Hepatocyte (in vitro differentiated cells): ENCODE data around the gene ERICH4. TPM values are rescaled to one million over a fixed set of nuclear protein-coding genes. Genes with fewer than 3 reads are reported as not detected.
"Not testable (repeated sequence)": the region's sequence is repeated elsewhere in the genome, so short reads cannot be mapped to it uniquely, and the experiment has no call there.

Experiments
- DNase-seq: peaks from one replicate; pipeline ENCODE4 v3.0.0-alpha.2; 2016; ENCODE audit warnings: low spot score
- H2AFZ ChIP-seq: fragments of 200-600 bp; sonication (generic); 2 replicates; pipeline ENCODE4 v1.6.0; 2016; ENCODE audit warnings: antibody characterized with exemption, mild to moderate bottlenecking
- H3K27ac ChIP-seq: fragments of 200-600 bp; sonication (generic); 2 replicates; pipeline ENCODE4 v1.5.1; 2016; ENCODE audit warnings: mild to moderate bottlenecking
- H3K27me3 ChIP-seq: fragments of 200-600 bp; sonication (generic); 2 replicates; pipeline ENCODE4 v1.6.1; 2016
- H3K36me3 ChIP-seq: fragments of 200-600 bp; sonication (generic); replicated peaks from 2 replicates; pipeline ENCODE4 v1.5.1; 2016; ENCODE audit warnings: low read depth; ENCODE audit not compliant: insufficient read depth
- H3K4me1 ChIP-seq: fragments of 200-600 bp; sonication (generic); 2 replicates; pipeline ENCODE4 v1.5.1; 2016; ENCODE audit warnings: mild to moderate bottlenecking, moderate library complexity; ENCODE audit not compliant: insufficient read depth
- H3K4me2 ChIP-seq: fragments of 200-600 bp; sonication (generic); 2 replicates; pipeline ENCODE4 v1.6.0; 2016
- H3K4me3 ChIP-seq: fragments of 200-600 bp; sonication (generic); 2 replicates; pipeline ENCODE4 v1.5.1; 2016; ENCODE audit warnings: mild to moderate bottlenecking
- H3K79me2 ChIP-seq: fragments of 200-600 bp; sonication (generic); 2 replicates; pipeline ENCODE4 v1.6.0; 2017; ENCODE audit warnings: mild to moderate bottlenecking
- H3K9me2 ChIP-seq: fragments of 200-600 bp; sonication (generic); replicated peaks from 2 replicates; pipeline ENCODE4 v1.6.0; 2017; ENCODE audit warnings: mild to moderate bottlenecking; ENCODE audit not compliant: insufficient read depth
- H3K9me3 ChIP-seq: fragments of 200-600 bp; sonication (generic); 2 replicates; pipeline ENCODE4 v1.5.1; 2016; ENCODE audit warnings: low read depth, mild to moderate bottlenecking
- H4K20me1 ChIP-seq: fragments of 200-600 bp; sonication (generic); 2 replicates; pipeline ENCODE4 v1.6.0; 2016; ENCODE audit warnings: mild to moderate bottlenecking; ENCODE audit not compliant: insufficient read depth, poor library complexity, severe bottlenecking
- EZH2 ChIP-seq: fragments of 200-600 bp; sonication (generic); IDR thresholded peaks from 2 replicates; pipeline ENCODE4 v1.6.1; 2016; ENCODE audit warnings: antibody characterized with exemption, mild to moderate bottlenecking, borderline replicate concordance
- EZH2phosphoT487 ChIP-seq: fragments of 200-600 bp; sonication (generic); IDR thresholded peaks from one replicate; pipeline ENCODE4 v1.6.1; 2018; ENCODE audit warnings: antibody characterized with exemption, mild to moderate bottlenecking, low read depth, moderate library complexity; ENCODE audit not compliant: unreplicated experiment, severe bottlenecking
- WGBS: methylation state at CpG from one replicate; pipeline ENCODE4 v1.1.6; 2016; ENCODE audit warnings: low lambda C conversion rate; ENCODE audit errors: missing lambda C conversion rate; 5-methylcytosine and 5-hydroxymethylcytosine counted together
- polyA plus RNA-seq: library from polyadenylated mRNA; unstranded; fragments of >200 nt; fragmentation: Nextera tagmentation; extraction: Ambion mirVana; gene quantifications from 2 replicates; pipeline ENCODE4 v1.2.1, GENCODE V29; 2016
- total RNA-seq: library from RNA; depleted of rRNA; stranded (reverse); fragments of >200 nt; gene quantifications from 2 replicates; pipeline ENCODE4 v1.2.3, GENCODE V29; 2014
- TF ChIP-seq, protein P1 (sequence below): fragments of 200-600 bp; sonication (generic); IDR thresholded peaks from 2 replicates; pipeline ENCODE4 v1.5.1; 2016; ENCODE audit warnings: antibody characterized with exemption, mild to moderate bottlenecking; ENCODE audit not compliant: poor library complexity

The ERICH4 gene
- total and polyA plus RNA-seq, 2 experiments from 2014 or later = 2.3 to 4.3 TPM

DNA sequence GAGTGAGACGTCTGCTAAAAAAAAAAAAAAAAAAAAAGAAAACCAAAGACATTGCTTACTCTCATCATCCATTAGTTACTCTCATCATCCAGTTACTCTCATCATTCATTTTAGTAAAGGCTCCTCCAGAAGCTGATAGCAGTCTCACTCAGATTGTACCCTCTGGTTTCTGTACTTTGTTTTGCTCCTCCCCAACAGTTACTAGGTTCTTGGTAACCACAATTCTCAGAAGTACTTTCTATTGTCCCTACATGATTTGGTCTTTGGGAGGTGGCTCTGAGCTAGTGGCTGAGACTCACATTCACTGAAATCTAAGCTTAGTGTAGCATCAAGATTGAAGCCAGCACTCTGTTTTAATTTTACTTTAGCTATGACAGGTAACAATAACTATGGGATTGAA is 14.3 kb downstream of the ERICH4 start:
- WGBS = 71% methylated on average over 1 of the region's 1 CpG
- H3K27me3 ChIP-seq = no peaks in the 10 kb centered on the region
- H2AFZ ChIP-seq = no peak overlapping the region
- no peaks in the 10 kb centered on the region for H4K20me1 ChIP-seq
- H3K4me1 ChIP-seq = no peaks in the 10 kb centered on the region
- no peaks in the 10 kb centered on the region for H3K9me2 ChIP-seq
- no peak overlapping the region for H3K27ac ChIP-seq
- no peaks in the 10 kb centered on the region for H3K36me3 ChIP-seq
- TF ChIP-seq EZH2phosphoT487 (no peak), EZH2 (no peak)
- TF ChIP-seq, protein P1, sequence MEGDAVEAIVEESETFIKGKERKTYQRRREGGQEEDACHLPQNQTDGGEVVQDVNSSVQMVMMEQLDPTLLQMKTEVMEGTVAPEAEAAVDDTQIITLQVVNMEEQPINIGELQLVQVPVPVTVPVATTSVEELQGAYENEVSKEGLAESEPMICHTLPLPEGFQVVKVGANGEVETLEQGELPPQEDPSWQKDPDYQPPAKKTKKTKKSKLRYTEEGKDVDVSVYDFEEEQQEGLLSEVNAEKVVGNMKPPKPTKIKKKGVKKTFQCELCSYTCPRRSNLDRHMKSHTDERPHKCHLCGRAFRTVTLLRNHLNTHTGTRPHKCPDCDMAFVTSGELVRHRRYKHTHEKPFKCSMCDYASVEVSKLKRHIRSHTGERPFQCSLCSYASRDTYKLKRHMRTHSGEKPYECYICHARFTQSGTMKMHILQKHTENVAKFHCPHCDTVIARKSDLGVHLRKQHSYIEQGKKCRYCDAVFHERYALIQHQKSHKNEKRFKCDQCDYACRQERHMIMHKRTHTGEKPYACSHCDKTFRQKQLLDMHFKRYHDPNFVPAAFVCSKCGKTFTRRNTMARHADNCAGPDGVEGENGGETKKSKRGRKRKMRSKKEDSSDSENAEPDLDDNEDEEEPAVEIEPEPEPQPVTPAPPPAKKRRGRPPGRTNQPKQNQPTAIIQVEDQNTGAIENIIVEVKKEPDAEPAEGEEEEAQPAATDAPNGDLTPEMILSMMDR = no peak
- DNase-seq = no peak
- no peak overlapping the region for H3K4me2 ChIP-seq
- H3K79me2 ChIP-seq = no peaks in the 10 kb centered on the region
- H3K9me3 ChIP-seq = no peaks in the 10 kb centered on the region
- H3K4me3 ChIP-seq = no peak overlapping the region

DNA sequence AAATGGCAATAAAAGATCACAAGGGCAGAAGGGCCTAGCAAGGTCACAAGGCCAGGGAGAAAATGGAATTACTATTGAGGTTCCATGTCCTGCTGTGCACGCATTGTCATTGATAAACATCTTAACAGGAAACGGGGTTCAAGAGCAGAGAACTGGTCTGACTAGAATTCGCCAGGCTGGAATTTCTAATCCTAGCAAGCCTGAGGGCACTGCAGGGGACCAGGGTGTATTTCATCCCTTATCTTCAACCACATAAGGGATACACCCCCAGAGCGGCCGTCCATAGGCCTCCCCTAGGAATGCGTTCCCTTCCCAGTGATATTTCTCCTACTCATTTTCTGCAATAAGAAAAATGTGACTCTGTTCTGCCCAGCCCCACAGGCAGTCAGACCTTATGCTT is 19.5 kb downstream of the ERICH4 start:
- Histone ChIP-seq H3K36me3 (no peaks in the 10 kb centered on the region), H3K27me3 (no peaks in the 10 kb centered on the region), H2AFZ (no peak overlapping the region), H3K9me2 (no peaks in the 10 kb centered on the region), H3K4me3 (no peak overlapping the region), H3K4me2 (no peak overlapping the region), H3K27ac (no peak overlapping the region), H3K4me1 (no peaks in the 10 kb centered on the region), H3K9me3 (no peaks in the 10 kb centered on the region), H4K20me1 (no peaks in the 10 kb centered on the region), H3K79me2 (no peaks in the 10 kb centered on the region)
- TF ChIP-seq, protein P1 = no peak
- no peak for TF ChIP-seq EZH2phosphoT487
- TF ChIP-seq EZH2 = no peak
- 73% methylated on average over 6 of the region's 6 CpGs for WGBS
- no peak for DNase-seq

DNA sequence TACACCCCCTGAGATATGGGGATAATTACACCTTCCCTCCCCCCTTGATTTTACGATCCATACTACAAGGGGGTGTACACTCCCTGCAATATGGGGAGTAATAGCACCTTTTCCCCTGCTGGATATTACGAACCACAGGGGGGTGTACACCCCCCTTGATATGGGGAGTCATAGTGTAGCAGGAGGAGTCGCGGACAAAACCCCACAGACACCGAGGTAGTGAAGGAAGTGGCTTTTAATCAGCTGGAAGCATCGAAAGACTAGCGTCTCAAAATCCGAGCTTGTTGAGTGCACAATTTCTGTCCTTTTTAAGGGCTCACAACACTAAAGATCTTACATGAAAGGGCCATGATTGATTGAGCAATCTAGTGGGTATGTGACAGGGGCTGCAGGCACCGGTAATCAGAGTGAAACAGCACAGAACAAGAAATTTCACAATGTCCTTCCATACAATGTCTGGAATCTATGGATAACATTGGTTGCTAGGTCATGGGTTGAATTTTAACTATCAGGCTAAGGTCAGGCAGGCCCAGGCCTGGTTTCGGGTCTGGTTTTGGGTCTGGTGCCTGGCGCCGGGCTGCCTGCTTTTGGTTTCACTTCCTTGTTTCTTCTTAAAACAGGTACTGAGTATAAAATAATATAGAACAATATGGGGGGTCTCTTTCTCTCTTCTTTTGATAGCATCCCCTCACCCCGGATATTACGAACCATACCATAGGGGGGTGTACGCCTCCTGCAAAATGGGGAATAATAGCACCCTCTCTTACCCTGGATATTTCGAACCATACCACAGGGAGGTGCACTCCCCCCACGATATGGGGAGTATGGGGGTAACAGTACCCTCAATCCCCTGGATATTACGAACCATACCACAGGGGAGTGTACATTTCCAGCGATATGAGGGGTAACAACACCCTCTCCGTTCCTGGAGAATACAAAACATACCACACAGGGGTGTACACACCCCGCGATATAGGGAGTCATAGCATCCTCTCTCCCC is 20.6 kb downstream of the ERICH4 start:
- H3K27ac ChIP-seq, H2AFZ ChIP-seq, H3K4me3 ChIP-seq, H3K27me3 ChIP-seq, H3K9me2 ChIP-seq, H3K36me3 ChIP-seq, H4K20me1 ChIP-seq, H3K4me1 ChIP-seq, H3K9me3 ChIP-seq, H3K79me2 ChIP-seq, H3K4me2 ChIP-seq, DNase-seq: not testable (repeated sequence)
- 82% methylated on average over 22 of the region's 22 CpGs for WGBS

DNA sequence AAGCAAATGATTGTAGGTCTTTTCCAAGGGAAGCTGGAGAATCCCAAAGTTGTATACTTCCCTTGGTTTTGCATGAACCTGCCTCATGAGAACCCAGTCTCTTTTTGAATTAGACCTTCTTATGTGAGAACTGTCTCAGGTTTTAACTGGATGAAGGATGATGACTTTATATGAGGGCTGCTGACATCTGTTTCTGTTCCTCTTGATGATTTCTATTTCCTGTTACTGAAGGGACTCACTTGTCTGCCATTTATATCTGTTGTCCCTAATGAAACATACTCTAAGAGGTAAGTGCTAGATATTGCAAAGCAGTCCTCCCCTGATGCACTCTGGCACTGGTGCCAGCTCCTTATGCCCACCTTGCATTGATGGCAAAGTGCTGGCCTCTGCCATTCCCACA is 33.6 kb downstream of the ERICH4 start:
- no peak for DNase-seq
- TF ChIP-seq, protein P1 = no peak
- TF ChIP-seq EZH2phosphoT487 (no peak), EZH2 (no peak)
- H3K9me2 ChIP-seq = no peaks in the 10 kb centered on the region
- H3K9me3 ChIP-seq = no peaks in the 10 kb centered on the region
- no peaks in the 10 kb centered on the region for H3K79me2 ChIP-seq
- no peak overlapping the region for H3K27ac ChIP-seq
- no peak overlapping the region for H3K4me3 ChIP-seq
- H3K27me3 ChIP-seq = no peaks in the 10 kb centered on the region
- H2AFZ ChIP-seq = no peak overlapping the region
- no peaks in the 10 kb centered on the region for H4K20me1 ChIP-seq
- H3K36me3 ChIP-seq = no peaks in the 10 kb centered on the region
- no peaks in the 10 kb centered on the region for H3K4me1 ChIP-seq
- no peak overlapping the region for H3K4me2 ChIP-seq
